GM19452 (cell line): ENCODE data around the gene NBPF6.
"Not testable (repeated sequence)": the region's sequence is repeated elsewhere in the genome, so short reads cannot be mapped to it uniquely, and the experiment has no call there.

Experiments used
- ATAC-seq: cut with Tn5 transposase; IDR thresholded peaks from one replicate; pipeline ENCODE4 v1.9.1; 2021; ENCODE audit not compliant: unreplicated experiment

Gene NBPF6

DNA sequence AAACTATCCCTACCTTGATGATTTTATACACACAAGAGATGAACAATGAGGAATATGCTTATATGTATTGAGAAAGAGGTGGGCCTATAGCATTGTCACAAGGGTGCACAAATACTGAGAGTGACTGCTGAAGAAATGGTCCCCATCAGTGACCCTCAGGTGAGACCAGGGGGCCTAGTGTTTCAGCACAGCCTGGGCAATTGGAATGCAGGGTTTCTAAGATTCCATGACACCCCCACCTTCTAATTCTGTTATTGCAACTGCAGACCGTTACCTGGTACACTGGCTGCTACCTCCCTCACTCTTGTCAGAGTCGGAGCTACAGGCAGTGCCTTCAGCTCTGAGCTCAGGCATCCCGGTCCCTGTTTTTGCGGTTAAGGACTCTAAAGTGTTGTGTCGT, at the start of gene NBPF6:
Gene NBPF6, plus strand, starts transcription at position 301 of the 400 bp plus-strand sequence. CDS start 259 bp downstream, outside the sequence.
- ATAC-seq = not testable (repeated sequence)

DNA sequence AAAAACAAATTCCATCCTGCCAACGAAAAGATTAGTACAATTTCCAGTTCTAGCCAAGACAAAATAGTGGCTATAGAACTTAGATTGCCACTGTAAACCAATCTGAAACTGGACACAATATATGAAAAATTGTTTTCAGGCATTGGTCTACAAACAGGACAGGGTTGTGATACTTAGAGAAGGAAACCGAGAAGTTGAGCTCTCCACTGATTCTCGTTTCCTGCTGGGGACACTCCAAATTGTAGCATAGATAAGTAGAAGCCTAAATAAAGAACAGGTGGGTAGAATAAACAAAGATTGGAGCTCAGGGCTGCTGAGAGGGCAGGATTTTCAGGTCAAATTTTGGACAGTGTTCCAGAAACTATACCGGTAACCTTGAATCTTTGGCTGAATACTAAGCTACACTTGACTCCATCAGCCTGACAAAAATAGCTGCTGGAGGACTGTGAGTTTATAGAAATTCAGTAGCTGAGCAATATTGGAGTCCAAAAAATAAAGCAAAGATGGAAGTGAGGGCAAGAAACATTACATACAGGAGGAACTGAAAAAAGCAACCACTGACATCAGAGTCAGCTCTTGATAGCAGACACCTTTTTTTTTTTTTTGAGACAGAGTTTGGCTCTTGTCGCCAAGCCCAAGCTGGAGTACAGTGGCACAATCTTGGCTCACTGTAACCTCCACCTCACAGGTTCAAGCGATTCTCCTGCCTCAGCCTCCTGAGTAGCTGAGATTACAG, 38.9 kb upstream of the NBPF6 start:
- not testable (repeated sequence) for ATAC-seq

- not testable (repeated sequence) for ATAC-seq
Observed at GRCh38 chr1:108420129-108420528, 30.0 kb upstream of the NBPF6 start.

- not testable (repeated sequence) for ATAC-seq
Observed at GRCh38 chr1:108421061-108421916, 28.9 kb upstream of the NBPF6 start.

- ATAC-seq = not testable (repeated sequence)
Observed at GRCh38 chr1:108426877-108427276, 23.3 kb upstream of the NBPF6 start.

- ATAC-seq = not testable (repeated sequence)
Observed at GRCh38 chr1:108432002-108432401, 18.1 kb upstream of the NBPF6 start.

DNA sequence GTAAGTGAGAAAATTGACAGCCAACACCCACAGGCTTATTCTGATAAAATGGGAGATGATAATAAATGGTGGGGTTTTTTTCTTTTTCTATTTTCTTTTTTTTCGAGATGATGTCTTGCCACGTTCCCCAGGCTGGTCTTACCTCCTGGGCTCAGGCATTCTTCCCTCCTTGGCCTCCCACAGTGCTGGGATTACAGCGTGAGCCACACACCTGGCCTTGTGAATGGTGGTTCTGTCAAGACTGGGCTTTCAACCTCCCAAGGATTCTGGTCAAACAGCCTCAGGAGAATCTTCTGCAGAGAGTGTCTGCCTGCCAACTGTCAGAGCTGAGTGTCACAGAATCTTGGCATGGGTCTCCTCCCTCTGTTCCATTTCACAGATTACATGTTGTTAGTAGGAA, 16.7 kb upstream of the NBPF6 start:
- not testable (repeated sequence) for ATAC-seq

DNA sequence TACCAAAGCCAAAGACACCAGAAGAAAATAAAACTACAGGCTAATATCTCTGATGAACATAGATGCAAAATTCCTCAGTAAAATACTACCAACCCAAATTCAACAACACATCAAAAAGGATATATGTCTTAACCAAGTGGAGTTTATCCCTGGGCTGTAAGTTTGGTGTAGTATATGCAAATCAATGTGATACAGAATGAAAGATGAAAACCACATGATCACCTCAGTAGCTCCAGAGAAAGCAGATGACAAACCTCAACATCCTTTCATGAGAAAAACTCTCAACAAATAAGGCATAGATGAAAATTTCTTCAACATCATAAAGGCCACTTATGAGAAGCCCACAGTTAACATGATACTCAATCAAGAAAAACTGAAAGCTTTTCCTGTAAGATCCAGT, 11.6 kb upstream of the NBPF6 start:
- peak; percentile 89 for ATAC-seq

- ATAC-seq = not testable (repeated sequence)
Observed at GRCh38 chr1:108454521-108454920, 4.4 kb downstream of the NBPF6 start.

DNA sequence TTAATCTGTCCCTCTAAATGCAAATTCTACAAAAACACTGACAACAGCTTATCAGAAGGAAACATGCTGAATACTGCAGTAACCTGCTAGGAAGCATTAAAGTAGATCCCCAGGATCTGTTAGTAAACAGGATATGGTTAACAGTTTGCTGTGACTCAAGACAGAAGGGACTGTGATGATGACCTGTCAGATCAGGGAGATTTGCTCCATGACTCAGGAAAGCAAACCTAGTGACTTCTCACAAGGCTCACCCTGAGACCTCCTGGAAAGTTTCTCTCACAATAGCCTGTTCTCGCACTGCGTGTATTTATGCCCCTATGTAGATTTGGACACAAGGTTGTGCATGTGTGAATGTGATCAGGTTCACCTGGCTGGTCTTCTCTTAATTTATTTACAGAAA, 8.5 kb downstream of the NBPF6 start:
- ATAC-seq = not testable (repeated sequence)

- not testable (repeated sequence) for ATAC-seq
Observed at GRCh38 chr1:108461758-108462157, 11.6 kb downstream of the NBPF6 start.

DNA sequence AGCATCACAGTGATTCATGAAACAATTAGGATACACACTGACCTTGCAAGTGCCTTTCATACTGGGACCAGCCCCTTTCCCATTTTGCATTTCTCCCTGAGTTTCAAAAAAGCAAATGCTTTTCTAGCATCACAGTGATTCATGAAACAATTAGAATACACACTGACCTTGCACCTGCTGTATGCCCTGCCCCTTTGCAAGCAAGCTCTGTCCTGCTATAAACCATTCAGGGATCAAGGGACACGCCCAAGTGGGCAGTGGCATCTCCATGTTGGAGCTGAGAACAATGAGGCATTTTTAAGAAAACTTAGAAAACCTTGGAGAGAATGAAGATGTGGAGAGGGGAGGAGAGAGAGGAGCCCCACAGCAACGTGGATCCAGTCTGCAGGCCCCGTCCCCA, 13.8 kb downstream of the NBPF6 start:
- ATAC-seq = not testable (repeated sequence)

DNA sequence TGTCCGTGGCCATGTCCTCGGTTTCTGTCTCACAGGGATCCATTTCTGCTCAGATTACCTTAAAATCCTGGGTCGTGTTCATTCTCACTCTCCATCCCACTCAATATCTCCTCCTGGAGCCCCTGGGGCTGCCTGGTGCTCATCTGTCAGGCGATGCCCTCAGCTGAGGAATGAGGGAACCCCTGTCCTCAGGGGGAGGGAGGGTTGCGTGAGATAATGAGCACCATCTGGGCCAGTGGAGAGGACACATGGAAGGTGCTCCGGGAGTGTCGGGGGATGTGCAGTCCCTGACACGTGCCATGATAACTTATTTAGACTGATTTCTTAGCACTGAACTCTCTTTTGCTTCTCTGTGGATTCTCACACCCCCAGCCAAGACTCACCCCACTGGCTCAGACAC, 16.0 kb downstream of the NBPF6 start:
- ATAC-seq = not testable (repeated sequence)

DNA sequence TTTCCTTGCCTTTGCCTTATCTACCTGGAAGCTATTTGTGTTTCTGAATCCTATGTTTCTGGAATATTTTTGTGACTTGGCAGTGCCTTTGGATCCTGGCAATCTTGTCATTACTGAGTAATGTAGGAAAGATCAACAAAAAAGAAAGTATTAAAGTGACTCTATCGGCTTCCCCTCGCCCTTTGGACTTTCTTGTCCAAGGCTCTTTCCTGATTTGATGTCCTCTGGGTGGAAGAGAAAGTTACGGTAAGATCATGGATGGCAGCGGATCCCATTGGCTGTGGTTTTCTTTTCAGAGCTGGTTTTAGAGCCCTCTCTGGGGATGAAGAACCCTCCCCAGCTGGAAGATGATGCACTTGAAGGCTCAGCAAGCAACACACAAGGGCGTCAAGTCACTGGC, 17.0 kb downstream of the NBPF6 start:
- not testable (repeated sequence) for ATAC-seq

DNA sequence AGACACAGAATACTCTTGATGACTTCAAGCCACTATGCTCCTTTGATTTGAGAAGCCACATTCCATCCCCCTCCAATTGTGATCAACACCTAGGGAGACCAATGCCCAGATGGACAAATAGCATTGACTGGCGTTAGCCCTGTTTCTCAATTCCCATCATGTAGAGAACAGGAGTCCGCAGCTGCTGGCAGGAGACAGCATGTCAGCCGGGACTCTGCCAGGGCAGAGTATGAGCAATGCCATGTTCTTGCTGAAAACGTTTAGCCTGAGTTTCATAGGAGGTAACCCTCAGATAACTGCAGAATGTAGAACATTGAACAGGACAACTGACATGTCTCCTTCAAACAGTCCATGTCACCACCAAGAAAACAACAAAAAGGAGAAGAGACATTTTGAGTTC, 20.6 kb downstream of the NBPF6 start:
- ATAC-seq = not testable (repeated sequence)

GRCh38 chr1:108474516-108474915, 24.4 kb downstream of the NBPF6 start:
- ATAC-seq = not testable (repeated sequence)

DNA sequence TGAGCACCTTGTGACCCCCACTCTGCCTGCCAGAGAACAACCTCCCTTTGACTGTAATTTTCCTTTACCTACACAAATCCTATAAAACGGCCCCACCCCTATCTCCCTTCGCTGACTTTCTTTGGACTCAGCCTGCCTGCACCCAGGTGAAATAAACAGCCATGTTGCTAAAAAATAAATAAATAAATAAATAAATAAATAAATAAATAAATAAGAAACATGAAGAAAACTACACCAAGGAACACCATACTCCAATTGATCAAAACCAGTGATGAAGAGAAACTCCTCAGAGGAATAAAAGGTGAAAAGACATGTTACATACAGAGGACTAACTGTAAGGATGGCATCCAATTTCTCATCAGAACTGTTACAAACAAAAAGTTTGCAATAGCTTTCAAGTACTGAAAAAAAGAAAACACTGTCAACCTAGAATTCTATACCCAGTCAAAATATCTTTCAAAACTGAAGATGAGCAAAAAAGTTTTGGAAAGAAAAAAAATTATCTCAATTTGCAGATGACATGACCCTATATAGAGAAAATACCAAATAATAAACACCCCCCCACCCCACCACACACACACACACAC, 28.4 kb downstream of the NBPF6 start:
- ATAC-seq = no peak

DNA sequence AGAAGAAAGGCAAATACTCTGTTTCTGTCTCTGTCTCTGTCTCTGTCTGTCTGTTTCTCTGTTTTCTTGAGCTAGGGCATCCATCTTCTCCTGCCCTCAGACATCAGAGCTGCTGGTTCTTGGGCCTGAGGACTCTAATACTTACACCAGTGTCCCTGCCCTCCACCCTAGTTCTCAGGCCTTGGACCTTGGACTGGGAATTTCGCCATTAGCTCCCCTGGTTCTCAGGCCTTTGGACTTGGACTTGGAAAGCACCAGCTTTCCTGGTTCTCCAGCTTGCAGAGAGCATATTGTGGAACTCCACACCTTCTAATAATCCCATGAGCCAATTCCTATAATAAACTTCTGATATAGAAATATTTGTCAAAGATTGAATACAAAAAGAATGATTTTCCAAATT, 32.6 kb downstream of the NBPF6 start:
- no peak for ATAC-seq

- not testable (repeated sequence) for ATAC-seq
Observed at GRCh38 chr1:108485990-108486389, 35.8 kb downstream of the NBPF6 start.

- not testable (repeated sequence) for ATAC-seq
Observed at GRCh38 chr1:108486707-108487106, 36.6 kb downstream of the NBPF6 start.

- ATAC-seq = not testable (repeated sequence)
Observed at GRCh38 chr1:108495008-108495407, 44.9 kb downstream of the NBPF6 start.
